Mononuclear cell (primary cell): ENCODE results near the gene WNT2B. TPM values are rescaled to one million over a fixed set of nuclear protein-coding genes. Genes with fewer than 3 reads are reported as not detected.
"Not testable (repeated sequence)": the region's sequence is repeated elsewhere in the genome, so short reads cannot be mapped to it uniquely, and the experiment has no call there.

Experiments used
- H3K27me3 ChIP-seq: 2 replicates; pipeline ENCODE4 v1.6.0; 2011; ENCODE audit warnings: low read length, control low read depth; ENCODE audit not compliant: insufficient read depth
- H3K4me1 ChIP-seq: 2 replicates; pipeline ENCODE4 v1.5.1; 2011; ENCODE audit warnings: mild to moderate bottlenecking, low read length, control low read depth; ENCODE audit not compliant: insufficient read depth
- H3K4me3 ChIP-seq: 2 replicates; pipeline ENCODE4 v1.5.1; 2011; ENCODE audit warnings: mild to moderate bottlenecking, low read length, moderate library complexity
- H3K9me3 ChIP-seq: 2 replicates; pipeline ENCODE4 v1.5.1; 2011; ENCODE audit warnings: low read depth, mild to moderate bottlenecking, control low read depth, low read length
- total RNA-seq: library from RNA; depleted of rRNA; stranded (reverse); fragments of >200 nt; gene quantifications from one replicate; pipeline ENCODE4 v1.2.3, GENCODE V29; 2012

The WNT2B gene
- 0.31 TPM for total RNA-seq

DNA sequence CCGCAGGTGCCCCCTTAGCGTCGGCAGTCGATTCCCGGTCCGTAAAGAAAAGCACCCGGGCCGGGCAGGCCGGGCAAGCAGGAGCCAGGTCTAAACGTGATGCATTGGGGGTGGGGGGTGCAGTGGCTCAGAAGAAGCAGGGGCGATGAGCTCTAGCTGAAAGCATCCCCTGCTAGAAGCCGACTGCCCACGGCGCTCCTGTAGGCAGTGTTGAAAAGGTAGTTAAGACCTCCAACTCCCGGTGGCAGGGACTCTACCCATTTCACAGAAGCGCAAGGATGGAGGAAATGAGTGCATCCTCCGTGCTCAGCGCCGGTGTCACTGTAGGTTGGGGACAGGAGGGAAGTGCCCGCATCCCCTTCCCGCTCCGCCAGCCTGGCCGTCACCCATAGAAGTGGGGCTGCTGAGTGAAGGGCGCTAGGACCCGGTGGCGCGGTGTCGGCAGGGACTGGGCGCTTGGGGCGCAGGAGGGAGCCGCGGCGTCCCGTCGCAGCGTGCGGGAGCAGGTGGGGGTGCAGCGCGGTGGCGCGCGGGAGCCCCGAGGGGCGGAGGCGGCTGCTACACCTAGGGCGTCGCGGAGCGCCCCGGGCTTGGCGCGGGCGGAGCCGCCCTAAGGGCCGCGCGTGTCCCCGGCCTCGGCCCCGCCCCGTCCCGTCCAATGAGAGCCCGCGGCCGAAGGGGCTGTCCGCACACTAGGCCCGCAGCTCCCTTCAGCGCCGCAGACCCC lies at the start of gene WNT2B:
Gene WNT2B, plus strand, starts transcription at position 688 of the 727 bp plus-strand sequence. CDS start 298 bp downstream, outside the sequence.
- Histone ChIP-seq H3K27me3 (peaks cover 50% of the 10 kb centered on the region), H3K4me1 (peaks cover 18% of the 10 kb centered on the region), H3K4me3 (peak within 1 kb of the TSS; percentile 31), H3K9me3 (no peaks in the 10 kb centered on the region)

DNA sequence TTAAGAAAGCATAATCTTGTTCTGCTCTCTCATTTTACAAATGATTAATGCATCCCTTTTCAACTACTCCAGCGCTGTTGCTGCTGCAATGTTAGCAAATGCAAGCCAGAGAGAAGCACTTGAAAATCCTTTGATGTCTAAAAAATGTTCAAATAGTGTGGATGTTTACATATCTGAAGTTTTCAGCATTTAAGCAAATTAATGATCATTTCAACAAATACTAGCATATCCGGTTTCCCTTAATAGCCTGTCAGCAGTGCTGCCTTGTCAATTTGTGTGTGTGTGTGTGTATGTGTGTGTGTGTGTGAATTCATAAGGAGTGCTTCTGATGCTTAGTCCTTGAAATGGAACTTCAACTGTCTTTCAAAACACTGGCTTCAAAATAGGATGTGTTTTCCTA lies 48.1 kb upstream of the WNT2B start:
- no peak overlapping the region for H3K4me3 ChIP-seq
- peaks cover 4% of the 10 kb centered on the region for H3K27me3 ChIP-seq
- H3K9me3 ChIP-seq = no peaks in the 10 kb centered on the region
- H3K4me1 ChIP-seq = no peaks in the 10 kb centered on the region

GRCh38 chr1:112461200-112461871 lies 47.4 kb upstream of the WNT2B start:
- Histone ChIP-seq H3K9me3 (no peaks in the 10 kb centered on the region), H3K4me3 (no peak overlapping the region), H3K27me3 (peaks cover 4% of the 10 kb centered on the region), H3K4me1 (peaks cover 5% of the 10 kb centered on the region)

GRCh38 chr1:112462953-112463279 lies 45.8 kb upstream of the WNT2B start:
- H3K9me3 ChIP-seq = no peaks in the 10 kb centered on the region
- H3K4me1 ChIP-seq = peaks cover 11% of the 10 kb centered on the region
- H3K4me3 ChIP-seq = no peak overlapping the region
- H3K27me3 ChIP-seq = peaks cover 4% of the 10 kb centered on the region

DNA sequence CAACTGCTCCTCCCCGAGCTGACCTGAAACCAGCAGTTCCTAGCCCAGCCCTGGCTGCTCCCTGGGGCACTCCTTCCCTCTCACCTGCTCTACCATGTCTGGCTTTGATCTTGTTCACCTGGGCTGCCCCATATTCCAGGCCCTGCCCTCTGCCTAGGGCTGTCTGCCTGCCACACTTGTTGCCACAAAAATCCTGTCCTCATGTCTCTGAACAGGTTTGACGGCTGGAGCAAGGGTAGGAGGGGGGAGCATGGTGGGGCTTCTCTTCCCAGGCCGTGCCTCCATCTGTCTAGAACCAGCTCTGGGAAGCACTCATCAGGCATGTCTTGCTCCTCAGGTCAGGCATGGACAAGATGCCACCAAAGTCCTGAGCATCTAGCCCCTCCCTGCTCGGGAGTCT lies 44.3 kb upstream of the WNT2B start:
- Histone ChIP-seq H3K4me3 (no peak overlapping the region), H3K9me3 (no peaks in the 10 kb centered on the region), H3K4me1 (peaks cover 11% of the 10 kb centered on the region), H3K27me3 (peaks cover 4% of the 10 kb centered on the region)

DNA sequence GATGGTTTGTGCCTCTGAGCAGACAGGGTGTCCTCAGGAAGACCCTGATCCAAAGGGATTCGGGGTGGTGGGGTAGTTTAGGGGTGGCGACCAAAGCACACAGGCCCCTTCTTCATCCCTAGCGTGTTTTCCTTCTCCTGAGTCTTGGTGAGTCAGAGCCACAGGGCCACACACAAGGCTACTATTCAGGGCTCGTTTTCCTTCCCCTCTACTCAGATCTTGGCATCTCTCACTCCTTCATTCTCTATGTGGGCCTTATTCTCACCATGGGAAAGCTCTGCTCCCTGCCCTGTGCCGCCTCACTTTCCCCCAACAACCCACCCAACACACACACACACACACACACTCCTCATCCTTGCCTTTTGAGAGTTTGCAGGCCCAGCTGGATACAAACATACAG lies 43.6 kb upstream of the WNT2B start:
- Histone ChIP-seq H3K4me3 (no peak overlapping the region), H3K4me1 (peaks cover 11% of the 10 kb centered on the region), H3K9me3 (no peaks in the 10 kb centered on the region), H3K27me3 (peaks cover 4% of the 10 kb centered on the region)

- Histone ChIP-seq H3K27me3 (peaks cover 4% of the 10 kb centered on the region), H3K4me3 (no peak overlapping the region), H3K4me1 (peaks cover 11% of the 10 kb centered on the region), H3K9me3 (no peaks in the 10 kb centered on the region)
These were observed 42.6 kb upstream of the WNT2B start for GRCh38 chr1:112466078-112466660.

GRCh38 chr1:112470324-112470723 lies 38.4 kb upstream of the WNT2B start:
- not testable (repeated sequence) for H3K9me3 ChIP-seq, H3K27me3 ChIP-seq, H3K4me3 ChIP-seq
- H3K4me1 ChIP-seq = peaks cover 11% of the 10 kb centered on the region

DNA sequence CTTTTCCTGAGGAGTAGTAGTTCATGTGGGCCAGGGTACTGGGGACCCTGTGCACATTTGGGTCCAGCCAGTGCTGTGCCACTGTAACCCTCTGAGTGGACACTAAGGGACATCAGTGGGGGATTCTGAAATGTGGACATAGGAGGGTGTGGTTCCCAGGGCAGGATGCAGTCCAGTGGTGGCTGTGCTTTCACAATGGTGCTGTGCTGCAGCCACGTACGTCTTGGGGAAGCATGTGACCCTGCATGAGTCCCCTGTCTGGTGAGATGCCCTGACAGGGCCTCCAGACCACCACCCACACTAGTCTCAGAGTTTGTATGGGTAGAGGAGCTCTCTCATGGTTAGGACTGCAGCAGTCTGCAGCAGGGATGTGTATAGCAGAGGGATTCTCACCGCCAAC lies 37.8 kb upstream of the WNT2B start:
- no peaks in the 10 kb centered on the region for H3K9me3 ChIP-seq
- peaks cover under 1% of the 10 kb centered on the region for H3K27me3 ChIP-seq
- peaks cover 8% of the 10 kb centered on the region for H3K4me1 ChIP-seq
- no peak overlapping the region for H3K4me3 ChIP-seq

DNA sequence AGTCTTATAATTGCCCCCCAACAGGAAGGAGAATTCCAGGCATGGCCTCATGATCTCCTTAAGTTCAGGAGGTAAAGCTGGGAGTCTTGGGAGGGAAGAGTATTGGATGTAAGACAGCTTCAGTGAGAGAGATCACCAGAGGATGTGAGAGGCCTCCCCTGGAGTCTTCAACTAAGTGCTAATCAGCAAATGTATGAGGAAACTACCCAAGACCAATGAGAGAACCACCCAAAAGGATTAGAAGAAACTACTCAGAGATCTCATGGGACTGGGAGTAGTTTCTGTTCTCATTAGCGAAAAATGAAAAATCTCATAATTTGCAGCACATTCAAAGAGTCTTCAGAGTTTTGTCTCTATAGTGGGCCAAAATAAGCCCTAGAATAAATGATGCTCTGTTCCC lies 36.6 kb upstream of the WNT2B start:
- H3K27me3 ChIP-seq = peaks cover 3% of the 10 kb centered on the region
- peaks cover 6% of the 10 kb centered on the region for H3K9me3 ChIP-seq
- H3K4me3 ChIP-seq = no peak overlapping the region
- peaks cover under 1% of the 10 kb centered on the region for H3K4me1 ChIP-seq

DNA sequence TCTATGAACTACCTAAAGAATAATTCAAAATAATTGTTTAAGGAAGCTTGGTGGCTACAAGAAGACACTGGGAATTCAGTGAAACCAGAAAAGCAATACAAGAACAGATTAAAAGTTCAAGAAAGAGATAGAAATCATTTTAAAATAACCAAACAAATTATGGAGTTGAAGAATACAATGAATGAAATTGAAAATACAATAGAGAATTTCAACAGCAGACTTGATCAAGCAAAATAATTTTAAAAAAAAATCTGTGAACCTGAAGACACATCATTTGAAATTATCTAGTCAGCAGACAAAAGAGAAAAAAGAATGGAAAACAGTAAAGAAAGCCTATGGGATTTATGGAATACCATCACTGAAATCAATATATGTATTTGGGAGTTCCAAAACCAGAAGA lies 31.2 kb upstream of the WNT2B start:
- H3K27me3 ChIP-seq = peaks cover 3% of the 10 kb centered on the region
- H3K4me3 ChIP-seq = no peak overlapping the region
- H3K4me1 ChIP-seq = no peaks in the 10 kb centered on the region
- H3K9me3 ChIP-seq = peaks cover 15% of the 10 kb centered on the region

GRCh38 chr1:112478314-112478713 lies 30.5 kb upstream of the WNT2B start:
- H3K4me1 ChIP-seq = no peaks in the 10 kb centered on the region
- H3K4me3 ChIP-seq = no peak overlapping the region
- peaks cover 15% of the 10 kb centered on the region for H3K9me3 ChIP-seq
- H3K27me3 ChIP-seq = peaks cover 3% of the 10 kb centered on the region

DNA sequence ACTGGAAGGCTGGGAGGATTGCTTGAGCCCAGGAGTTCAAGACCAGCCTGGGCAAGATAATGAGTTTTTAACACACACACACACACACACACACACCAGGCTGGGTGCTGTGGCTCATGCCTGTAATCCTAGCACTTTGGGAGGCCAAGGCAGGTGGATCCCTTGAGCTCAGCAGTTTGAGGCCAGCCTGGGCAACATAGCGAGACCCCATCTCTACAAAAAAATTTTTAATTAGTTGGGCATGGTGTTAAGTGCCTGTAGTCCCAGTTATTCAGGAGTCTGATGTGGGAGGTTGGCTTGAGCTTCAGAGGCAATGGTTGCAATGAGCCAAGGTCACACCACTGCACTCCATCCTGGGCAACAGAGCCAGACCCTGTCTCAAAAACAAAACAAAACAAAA lies 22.7 kb upstream of the WNT2B start:
- not testable (repeated sequence) for H3K27me3 ChIP-seq, H3K4me1 ChIP-seq, H3K4me3 ChIP-seq, H3K9me3 ChIP-seq

- not testable (repeated sequence) for H3K4me1 ChIP-seq, H3K4me3 ChIP-seq, H3K9me3 ChIP-seq, H3K27me3 ChIP-seq
These were observed 21.1 kb upstream of the WNT2B start for GRCh38 chr1:112487686-112488085.

GRCh38 chr1:112488141-112488540 lies 20.6 kb upstream of the WNT2B start:
- H3K27me3 ChIP-seq = no peaks in the 10 kb centered on the region
- no peak overlapping the region for H3K4me3 ChIP-seq
- no peaks in the 10 kb centered on the region for H3K4me1 ChIP-seq
- no peaks in the 10 kb centered on the region for H3K9me3 ChIP-seq

DNA sequence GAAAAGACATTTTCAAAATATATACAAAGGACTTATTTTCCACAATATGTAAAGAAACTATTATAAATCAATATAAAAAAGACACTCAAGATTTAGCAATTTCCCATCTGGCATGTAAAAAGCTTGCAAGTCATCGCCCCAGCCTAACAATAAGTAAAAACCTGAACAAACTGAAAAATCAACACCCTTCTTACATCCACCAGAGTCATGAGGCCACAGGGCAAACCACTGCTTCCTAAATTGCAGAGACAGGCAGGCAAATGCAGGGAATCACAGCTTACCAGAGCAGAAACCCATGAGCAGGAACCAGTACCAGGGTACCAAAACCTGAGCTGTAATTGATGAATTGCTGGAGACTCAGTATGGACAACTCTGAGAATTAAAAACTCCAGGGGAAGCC lies 16.7 kb upstream of the WNT2B start:
- no peaks in the 10 kb centered on the region for H3K27me3 ChIP-seq
- H3K9me3 ChIP-seq = no peaks in the 10 kb centered on the region
- H3K4me1 ChIP-seq = no peaks in the 10 kb centered on the region
- H3K4me3 ChIP-seq = no peak overlapping the region
